NCI-H460 (cell line): ENCODE results near the gene WNK2. TPM values are rescaled to one million over a fixed set of nuclear protein-coding genes. Genes with fewer than 3 reads are reported as not detected.

Experiments
- DNase-seq: peaks from one replicate; pipeline ENCODE4 v3.0.0-alpha.2; 2016; ENCODE audit warnings: low read depth; ENCODE audit errors: extremely low read depth
- total RNA-seq: library from RNA; depleted of rRNA; stranded (reverse); fragments of >200 nt; shearing (Covaris generic); gene quantifications from 2 replicates; pipeline ENCODE4 v1.2.3, GENCODE V29; 2014

The WNK2 gene
- total RNA-seq, 1 experiment from 2014 or later, result 4.5 TPM

- no peak for DNase-seq
Measured at GRCh38 chr9:93197670-93198069, 13.7 kb downstream of the WNK2 start.

GRCh38 chr9:93198117-93198837 is 14.3 kb downstream of the WNK2 start:
- DNase-seq, result no peak

- DNase-seq, result no peak
Measured at GRCh38 chr9:93198838-93199625, 15.1 kb downstream of the WNK2 start.

GRCh38 chr9:93200449-93200742 is 16.5 kb downstream of the WNK2 start:
- DNase-seq, result no peak

GRCh38 chr9:93200989-93201334 is 17.0 kb downstream of the WNK2 start:
- no peak for DNase-seq

GRCh38 chr9:93203026-93203717 is 19.2 kb downstream of the WNK2 start:
- no peak for DNase-seq

GRCh38 chr9:93203718-93204469 is 20.0 kb downstream of the WNK2 start:
- no peak for DNase-seq

GRCh38 chr9:93204470-93205043 is 20.6 kb downstream of the WNK2 start:
- DNase-seq, result no peak

- DNase-seq, result no peak
Measured at GRCh38 chr9:93205045-93205768, 21.3 kb downstream of the WNK2 start.

GRCh38 chr9:93205896-93206575 is 22.1 kb downstream of the WNK2 start:
- no peak for DNase-seq

- DNase-seq, result no peak
Measured at GRCh38 chr9:93206576-93207155, 22.7 kb downstream of the WNK2 start.

GRCh38 chr9:93207326-93207814 is 23.4 kb downstream of the WNK2 start:
- DNase-seq, result no peak

- DNase-seq, result no peak
Measured at GRCh38 chr9:93207860-93208734, 24.2 kb downstream of the WNK2 start.

GRCh38 chr9:93209097-93209496 is 25.2 kb downstream of the WNK2 start:
- DNase-seq, result no peak

- no peak for DNase-seq
Measured at GRCh38 chr9:93209576-93210323, 25.8 kb downstream of the WNK2 start.

GRCh38 chr9:93210324-93210973 is 26.5 kb downstream of the WNK2 start:
- DNase-seq, result no peak
